GM23338 (cell line): ENCODE results near the gene FLT1.

Experiments
- EZH2 ChIP-seq: fragments of 200-600 bp; sonication (generic); IDR thresholded peaks from one replicate; pipeline ENCODE4 v1.8.0; 2017; ENCODE audit warnings: antibody characterized with exemption, mild to moderate bottlenecking, low read depth; ENCODE audit not compliant: unreplicated experiment
- POLR2AphosphoS5 ChIP-seq: IDR thresholded peaks from 2 replicates; pipeline ENCODE4 v1.6.1; 2016; ENCODE audit warnings: antibody characterized with exemption, low read depth
- TF ChIP-seq, protein P1 (sequence below), 2 experiments: fragments of 200-600 bp in 1 of 2; sonication (generic) in 1 of 2; conservative IDR thresholded peaks; 2 replicates each; pipeline versions ENCODE4 v1.5.1 to v1.6.1; 2016 to 2017; ENCODE audit warnings: antibody characterized with exemption in 2 of 2, low read depth in 2 of 2, mild to moderate bottlenecking in 2 of 2, moderate library complexity in 1 of 2

DNA sequence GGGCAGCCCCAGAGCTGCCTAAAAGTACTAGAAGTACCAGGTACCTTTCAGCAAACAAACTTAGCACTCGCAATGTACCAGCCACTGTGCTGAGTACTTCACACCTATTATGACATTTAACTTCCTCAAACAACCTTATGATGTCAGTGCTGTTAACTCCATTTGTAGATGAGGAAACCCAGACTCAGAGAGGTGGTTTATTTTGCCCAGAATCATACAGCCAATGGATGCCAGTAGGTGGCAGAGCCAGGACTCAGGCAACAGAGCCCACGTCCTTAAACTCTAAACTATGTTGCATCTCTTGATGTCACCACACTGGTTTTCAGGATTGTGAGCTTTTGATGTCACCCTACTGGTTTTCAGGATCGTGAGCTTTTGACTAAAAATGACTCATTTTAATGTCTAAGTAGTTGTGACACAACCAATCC is 78.9 kb downstream of the FLT1 start:
- TF ChIP-seq, protein P1, sequence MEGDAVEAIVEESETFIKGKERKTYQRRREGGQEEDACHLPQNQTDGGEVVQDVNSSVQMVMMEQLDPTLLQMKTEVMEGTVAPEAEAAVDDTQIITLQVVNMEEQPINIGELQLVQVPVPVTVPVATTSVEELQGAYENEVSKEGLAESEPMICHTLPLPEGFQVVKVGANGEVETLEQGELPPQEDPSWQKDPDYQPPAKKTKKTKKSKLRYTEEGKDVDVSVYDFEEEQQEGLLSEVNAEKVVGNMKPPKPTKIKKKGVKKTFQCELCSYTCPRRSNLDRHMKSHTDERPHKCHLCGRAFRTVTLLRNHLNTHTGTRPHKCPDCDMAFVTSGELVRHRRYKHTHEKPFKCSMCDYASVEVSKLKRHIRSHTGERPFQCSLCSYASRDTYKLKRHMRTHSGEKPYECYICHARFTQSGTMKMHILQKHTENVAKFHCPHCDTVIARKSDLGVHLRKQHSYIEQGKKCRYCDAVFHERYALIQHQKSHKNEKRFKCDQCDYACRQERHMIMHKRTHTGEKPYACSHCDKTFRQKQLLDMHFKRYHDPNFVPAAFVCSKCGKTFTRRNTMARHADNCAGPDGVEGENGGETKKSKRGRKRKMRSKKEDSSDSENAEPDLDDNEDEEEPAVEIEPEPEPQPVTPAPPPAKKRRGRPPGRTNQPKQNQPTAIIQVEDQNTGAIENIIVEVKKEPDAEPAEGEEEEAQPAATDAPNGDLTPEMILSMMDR (conservative IDR thresholded peaks at IDR 0.05; ENCODE audit: low read depth in 2 of 2): peak in 1 of 2 experiments; percentile 29; a peak in 2 of 4 replicates
- TF ChIP-seq POLR2AphosphoS5 (no peak), EZH2 (no peak)
